T-cell (primary cell): ENCODE data around the gene CELF2. TPM values are rescaled to one million over a fixed set of nuclear protein-coding genes. Genes with fewer than 3 reads are reported as not detected.

Experiments used
- ATAC-seq, 4 experiments: fragments of 200-7000 bp in 3 of 4; fragments of 150-1000 bp in 1 of 4; cut with Tn5 transposase; replicated peaks in 1 of 4; 1 replicate in 3 of 4; 2 replicates in 1 of 4; pipeline ENCODE4 v1.10.0; 2021; ENCODE audit warnings: moderate library complexity in 3 of 4, mild to moderate bottlenecking in 2 of 4, moderate number of reproducible peaks in 1 of 4
- CTCF ChIA-PET, 2 donors: fragments of 300-600 bp; sonication (Branson Sonifier 250); formaldehyde crosslinking; loops; one replicate each; lab custom pipeline; 2022; ENCODE audit warnings: antibody characterized with exemption in 2 of 2; lab: Charles Lee
- POLR2A ChIA-PET, 2 donors: fragments of 300-600 bp; sonication (Branson Sonifier 250); formaldehyde crosslinking; loops; one replicate each; lab custom pipeline; 2022; ENCODE audit warnings: antibody characterized with exemption in 2 of 2; lab: Charles Lee
- DNase-seq, 35 experiments: peaks; one replicate each; pipeline versions ENCODE4 v3.0.0 to v3.0.0-alpha.2; 2013 to 2023
- H3K27ac ChIP-seq: one replicate; pipeline ENCODE4 v1.5.1; 2013; ENCODE audit warnings: low read length
- H3K27me3 ChIP-seq, 2 experiments: replicated peaks in 1 of 2; 1 replicate in 1 of 2; 2 replicates in 1 of 2; pipeline versions ENCODE4 v1.6.1 to v1.7.0; 2013; ENCODE audit warnings: low read length in 1 of 2, mixed read lengths in 1 of 2; ENCODE audit not compliant: control insufficient read depth in 2 of 2, insufficient read depth in 2 of 2; ENCODE audit errors: extremely low read depth in 1 of 2
- H3K36me3 ChIP-seq, 2 donors: 1 replicate in 1 of 2; 2 replicates in 1 of 2; pipeline versions ENCODE4 v1.6.1 to v1.7.0; 2013; ENCODE audit warnings: low read length in 1 of 2; ENCODE audit not compliant: control insufficient read depth in 2 of 2, insufficient read depth in 1 of 2; ENCODE audit errors: extremely low read depth in 1 of 2
- H3K4me1 ChIP-seq, 2 experiments: 1 replicate in 1 of 2; 2 replicates in 1 of 2; pipeline versions ENCODE4 v1.6.1 to v1.7.0; 2013; ENCODE audit warnings: low read length in 2 of 2, mixed read lengths in 1 of 2; ENCODE audit not compliant: insufficient read depth in 2 of 2, control insufficient read depth in 1 of 2; ENCODE audit errors: extremely low read depth in 1 of 2
- H3K4me3 ChIP-seq, 2 donors: 1 replicate in 1 of 2; 2 replicates in 1 of 2; pipeline versions ENCODE4 v1.5.1 to v1.7.0; 2013; ENCODE audit warnings: mild to moderate bottlenecking in 2 of 2, low read length in 1 of 2, moderate library complexity in 1 of 2; ENCODE audit not compliant: control insufficient read depth in 1 of 2; ENCODE audit errors: extremely low read depth in 1 of 2
- H3K9me3 ChIP-seq: 2 replicates; pipeline ENCODE4 v1.7.0; 2013
- H3K27ac Mint-ChIP-seq, 2 donors: one replicate each; pipeline ENCODE4 v1.8.0; 2020 to 2021; ENCODE audit warnings: mild to moderate bottlenecking in 2 of 2, mixed read lengths in 2 of 2
- H3K27me3 Mint-ChIP-seq, 2 donors: one replicate each; pipeline ENCODE4 v1.8.0; 2021 to 2022; ENCODE audit warnings: mixed read lengths in 2 of 2
- H3K36me3 Mint-ChIP-seq: one replicate; pipeline ENCODE4 v1.8.0; 2021; ENCODE audit warnings: mixed read lengths
- H3K4me1 Mint-ChIP-seq, 3 donors: one replicate each; pipeline ENCODE4 v1.8.0; 2020 to 2022; ENCODE audit warnings: mixed read lengths in 3 of 3, mild to moderate bottlenecking in 1 of 3
- H3K4me3 Mint-ChIP-seq, 3 donors: one replicate each; pipeline ENCODE4 v1.8.0; 2020 to 2022; ENCODE audit warnings: mild to moderate bottlenecking in 3 of 3, mixed read lengths in 3 of 3, moderate library complexity in 3 of 3
- H3K9me3 Mint-ChIP-seq, 3 donors: one replicate each; pipeline ENCODE4 v1.8.0; 2020 to 2022; ENCODE audit warnings: mixed read lengths in 3 of 3
- WGBS: methylation state at CpG from one replicate; pipeline ENCODE4 v1.1.5; 2013; ENCODE audit warnings: missing lambda C conversion rate; ENCODE audit not compliant: insufficient coverage; 5-methylcytosine and 5-hydroxymethylcytosine counted together
- total RNA-seq, 35 experiments: library from RNA in 6 of 35; stranded (reverse) in 6 of 35; fragments of 120-200 nt in 1 of 35; gene quantifications; one replicate each; pipeline versions ENCODE4 v1.2.1 to v1.2.4 and lab custom pipeline; 2013 to 2026

The CELF2 gene
- total RNA-seq, 5 donors from 2014 or later (not counting 1 experiment from before 2014, with no cell fraction given) = 149 to 225 (median 166) TPM

GRCh38 chr10:11317936-11318670 is 300.4 kb downstream of the CELF2 start:
- Mint-ChIP-seq H3K27me3 (no peaks in the 10 kb centered on the region), H3K4me3 (no peak overlapping the region), H3K9me3 (no peaks in the 10 kb centered on the region), H3K36me3 (peaks cover 80% of the 10 kb centered on the region), H3K4me1 (peaks cover 56 to 80% (median 77%) of the 10 kb centered on the region in 3 donors), H3K27ac (peak overlapping the region; percentile 77 to 89)
- 80% methylated on average over 3 of the region's 7 CpGs for WGBS
- H3K36me3 ChIP-seq = peaks cover 16 to 99% of the 10 kb centered on the region in 2 donors
- H3K9me3 ChIP-seq = no peaks in the 10 kb centered on the region
- CTCF ChIA-PET = interaction anchor here in 1 of 2 donors (0.5 kb wide), 1 partner anchor 267 kb away, joined by 3 read pairs; no protein-coding TSS in a partner anchor
- POLR2A ChIA-PET = interaction anchor here (0.5 to 0.6 kb wide), 3 partner anchors 420 to 906 kb away, joined by 3 to 8 read pairs (median 3); no protein-coding TSS in a partner anchor
- H3K4me3 ChIP-seq = no peak overlapping the region
- no peaks in the 10 kb centered on the region for H3K27me3 ChIP-seq
- DNase-seq = no peak
- ATAC-seq = no peak
- peaks cover 2 to 36% of the 10 kb centered on the region in 2 experiments for H3K4me1 ChIP-seq
- peak overlapping the region; percentile 11 for H3K27ac ChIP-seq

GRCh38 chr10:11318826-11319598 is 301.3 kb downstream of the CELF2 start:
- Mint-ChIP-seq H3K4me1 (peaks cover 53 to 75% (median 72%) of the 10 kb centered on the region in 3 donors), H3K4me3 (no peak overlapping the region), H3K27ac (peak overlapping the region; percentile 83 to 89), H3K27me3 (no peaks in the 10 kb centered on the region), H3K9me3 (no peaks in the 10 kb centered on the region), H3K36me3 (peaks cover 80% of the 10 kb centered on the region)
- WGBS = 96% methylated on average over 19 of the region's 26 CpGs
- ChIA-PET CTCF (no interaction called here), POLR2A (interaction anchor here (0.5 to 0.6 kb wide), 2 partner anchors 30 to 419 kb away, joined by 3 read pairs; no protein-coding TSS in a partner anchor)
- no peak overlapping the region for H3K4me3 ChIP-seq
- no peaks in the 10 kb centered on the region for H3K27me3 ChIP-seq
- ATAC-seq = no peak
- H3K36me3 ChIP-seq = peaks cover 16 to 98% of the 10 kb centered on the region in 2 donors
- peak in 1 of 35 experiments; percentile 5 for DNase-seq
- H3K4me1 ChIP-seq = peaks cover 2 to 36% of the 10 kb centered on the region in 2 experiments
- no peaks in the 10 kb centered on the region for H3K9me3 ChIP-seq
- peak overlapping the region; percentile 35 for H3K27ac ChIP-seq

GRCh38 chr10:11319990-11320602 is 302.4 kb downstream of the CELF2 start:
- WGBS = 69% methylated on average over 11 of the region's 11 CpGs
- Mint-ChIP-seq H3K4me1 (peaks cover 48 to 66% (median 64%) of the 10 kb centered on the region in 3 donors), H3K27me3 (no peaks in the 10 kb centered on the region), H3K9me3 (no peaks in the 10 kb centered on the region), H3K27ac (peak overlapping the region; percentile 83), H3K4me3 (peak overlapping the region in 1 of 3 donors; percentile 45), H3K36me3 (peaks cover 80% of the 10 kb centered on the region)
- ATAC-seq (peak in 1 of 4 experiments; percentile 54), DNase-seq (peak in 2 of 35 experiments; percentile 5 to 30)
- peaks cover 2 to 36% of the 10 kb centered on the region in 2 experiments for H3K4me1 ChIP-seq
- POLR2A ChIA-PET = interaction anchor here in 1 of 2 donors (0.6 to 1.0 kb wide), 3 partner anchors 9 to 309 kb away, joined by 3 to 7 read pairs (median 5); no protein-coding TSS in a partner anchor
- peak overlapping the region; percentile 35 for H3K27ac ChIP-seq
- no peaks in the 10 kb centered on the region for H3K27me3 ChIP-seq
- no peaks in the 10 kb centered on the region for H3K9me3 ChIP-seq
- CTCF ChIA-PET = interaction anchor here in 1 of 2 donors (0.6 kb wide), 2 partner anchors 9 to 27 kb away, joined by 3 read pairs; no protein-coding TSS in a partner anchor
- H3K4me3 ChIP-seq = no peak overlapping the region
- H3K36me3 ChIP-seq = peaks cover 18 to 98% of the 10 kb centered on the region in 2 donors

GRCh38 chr10:11320809-11321520 is 303.3 kb downstream of the CELF2 start:
- H3K9me3 ChIP-seq = no peaks in the 10 kb centered on the region
- Mint-ChIP-seq H3K27ac (peak overlapping the region; percentile 72 to 83), H3K4me1 (peaks cover 53 to 61% (median 61%) of the 10 kb centered on the region in 3 donors), H3K4me3 (no peak overlapping the region), H3K9me3 (no peaks in the 10 kb centered on the region), H3K36me3 (peaks cover 84% of the 10 kb centered on the region), H3K27me3 (no peaks in the 10 kb centered on the region)
- H3K27me3 ChIP-seq = no peaks in the 10 kb centered on the region
- H3K27ac ChIP-seq = peak overlapping the region; percentile 35
- DNase-seq = peak in 1 of 35 experiments; percentile 4
- H3K36me3 ChIP-seq = peaks cover 24 to 98% of the 10 kb centered on the region in 2 donors
- WGBS = 95% methylated on average over 12 of the region's 17 CpGs
- peaks cover 2 to 36% of the 10 kb centered on the region in 2 experiments for H3K4me1 ChIP-seq
- ATAC-seq = no peak
- ChIA-PET CTCF (interaction anchor here in 1 of 2 donors (0.6 kb wide), 2 partner anchors 51 to 131 kb away, joined by 3 read pairs; no protein-coding TSS in a partner anchor), POLR2A (interaction anchor here (0.6 to 1.0 kb wide), 3 partner anchors 10 to 309 kb away, joined by 4 to 7 read pairs (median 5); no protein-coding TSS in a partner anchor)
- no peak overlapping the region for H3K4me3 ChIP-seq

- Mint-ChIP-seq H3K27me3 (no peaks in the 10 kb centered on the region), H3K4me1 (peaks cover 48 to 54% (median 54%) of the 10 kb centered on the region in 3 donors), H3K27ac (peak overlapping the region in 1 of 2 donors; percentile 57), H3K36me3 (peaks cover 83% of the 10 kb centered on the region), H3K4me3 (no peak overlapping the region), H3K9me3 (no peaks in the 10 kb centered on the region)
- no peaks in the 10 kb centered on the region for H3K27me3 ChIP-seq
- ChIA-PET CTCF (interaction anchor here in 1 of 2 donors (0.8 kb wide), 1 partner anchor 81 kb away, joined by 3 read pairs; no protein-coding TSS in a partner anchor), POLR2A (interaction anchor here in 1 of 2 donors (0.8 kb wide), 1 partner anchor 11 kb away, joined by 7 read pairs; no protein-coding TSS in a partner anchor)
- no peaks in the 10 kb centered on the region for H3K9me3 ChIP-seq
- peaks cover 25 to 98% of the 10 kb centered on the region in 2 donors for H3K36me3 ChIP-seq
- no peak for ATAC-seq
- no CpG with 5 or more reads among the region's 1 CpG for WGBS
- H3K4me3 ChIP-seq = no peak overlapping the region
- no peak overlapping the region for H3K27ac ChIP-seq
- H3K4me1 ChIP-seq = peaks cover 2 to 33% of the 10 kb centered on the region in 2 experiments
- no peak for DNase-seq
These were observed 305.0 kb downstream of the CELF2 start for GRCh38 chr10:11322698-11323097.
